Measurements from ENCODE around the gene TCERG1L. TPM values are rescaled to one million over a fixed set of nuclear protein-coding genes. Genes with fewer than 3 reads are reported as not detected.

Gene TCERG1L
- polyA plus RNA-seq, 1 of the 3 experiments (the other 2 are of a cell fraction) = not detected

DNA sequence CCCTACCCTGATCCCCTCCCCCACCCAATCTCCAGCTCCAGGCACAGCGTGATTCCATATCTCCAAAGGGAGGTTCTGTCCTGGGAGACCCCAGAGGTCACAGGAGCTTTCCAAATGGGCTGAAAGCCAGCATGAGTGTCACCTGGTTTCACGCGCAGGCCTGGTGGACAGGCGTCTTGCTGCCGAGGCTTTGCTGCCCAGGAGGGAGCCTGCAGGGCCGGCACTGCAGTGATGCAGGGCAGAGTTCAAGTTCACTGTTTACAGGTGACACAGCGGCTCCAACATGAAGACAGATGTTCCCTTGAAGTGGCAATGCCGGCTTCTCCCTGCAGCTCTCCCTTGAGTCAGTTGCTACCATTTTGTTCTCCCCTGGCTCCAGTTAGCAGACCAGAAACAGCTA is 104.3 kb downstream of the TCERG1L start:
- CTCF ChIA-PET = no interaction called here
- no peak for DNase-seq

DNA sequence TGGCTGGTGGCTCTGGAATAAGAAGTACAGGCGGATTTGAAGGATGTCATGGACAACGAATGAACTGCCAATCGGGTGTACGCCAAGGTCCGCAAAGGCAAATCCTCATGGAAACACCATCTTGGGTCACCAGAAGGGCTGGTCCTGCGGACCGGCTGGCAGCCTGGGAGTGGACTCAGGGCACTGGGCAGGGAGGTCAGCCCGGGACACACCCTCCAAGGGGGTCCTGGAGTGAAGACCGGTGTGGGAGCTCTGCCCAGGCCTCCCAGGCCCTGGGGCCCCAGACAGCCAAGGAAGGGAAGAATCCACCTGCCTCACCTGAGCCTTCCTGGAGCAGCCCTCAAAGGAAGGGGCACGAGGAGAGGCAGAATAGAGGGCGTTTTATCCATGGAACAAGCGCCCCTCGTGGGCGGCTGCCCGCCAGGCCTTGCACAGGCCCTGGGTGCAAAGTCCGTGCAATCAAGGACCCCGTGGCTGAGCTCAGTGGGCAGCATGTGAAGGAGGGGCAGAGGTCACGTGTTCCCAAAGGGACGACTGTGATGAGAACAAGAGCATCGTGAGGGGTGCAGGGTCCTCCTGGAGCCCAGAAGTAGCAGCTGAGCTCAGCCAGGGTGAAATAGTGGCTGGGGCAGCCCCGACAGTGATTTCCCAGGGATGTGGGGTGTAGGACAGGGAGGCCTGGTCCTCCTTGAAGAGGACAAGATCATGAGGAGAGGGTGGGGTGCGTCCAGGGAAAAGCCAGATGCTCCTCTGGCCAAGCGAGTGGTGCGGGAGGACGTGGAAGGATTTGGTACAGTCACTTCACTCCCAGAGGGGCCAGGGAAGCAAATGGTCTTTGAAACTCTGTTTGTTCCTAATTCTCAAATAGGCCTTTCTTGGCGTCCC is 105.2 kb downstream of the TCERG1L start:
- Histone ChIP-seq H3K4me2 (no peak overlapping the region), H3K9me3 (no peaks in the 10 kb centered on the region), H2AFZ (ENCODE audit: low read depth) (no peak overlapping the region), H3K79me2 (ENCODE audit: insufficient read depth) (no peaks in the 10 kb centered on the region), H4K20me1 (ENCODE audit: insufficient read depth) (no peaks in the 10 kb centered on the region), H3K9ac (no peak overlapping the region), H3K27me3 (ENCODE audit: insufficient read depth) (no peaks in the 10 kb centered on the region), H3K9me2 (no peaks in the 10 kb centered on the region), H3K4me1 (ENCODE audit: control insufficient read depth in 1 of 2, insufficient read depth in 2 of 2, low read depth in 1 of 2, low read length in 1 of 2) (peaks cover 0 to 2% of the 10 kb centered on the region in 2 experiments; a peak in 1 of 4 replicates), H3K27ac (ENCODE audit: low read depth in 2 of 2, low read length in 1 of 2) (no peak overlapping the region), H3K36me3 (replicated peaks in 1 of 2; ENCODE audit: control insufficient read depth in 1 of 2, insufficient read depth in 2 of 2, low read length in 1 of 2) (no peaks in the 10 kb centered on the region), H3F3A (replicated peaks; ENCODE audit: insufficient read depth) (no peaks in the 10 kb centered on the region), H3K4me3 (ENCODE audit: low read depth in 2 of 2, low read length in 1 of 2) (no peak overlapping the region)
- TF ChIP-seq TAF1 (IDR thresholded peaks at IDR 0.05; ENCODE audit: borderline replicate concordance, low read depth, low read length) = no peak
- POLR2A ChIA-PET = no interaction called here
- CTCF ChIA-PET = interaction anchor here (0.6 kb wide), 1 partner anchor 458 kb away, joined by 3 read pairs; no protein-coding TSS in a partner anchor
- 40% methylated on average over 24 of the region's 26 CpGs for WGBS (ENCODE audit: low lambda C conversion rate)
- no peak for DNase-seq

More for the DNA sequence above, 104.3 kb downstream of the TCERG1L start:
- no peak overlapping the region for H3K4me2 ChIP-seq
- H3K4me3 ChIP-seq (ENCODE audit: low read depth in 2 of 2, low read length in 1 of 2) = no peak overlapping the region
- H2AFZ ChIP-seq (ENCODE audit: low read depth) = no peak overlapping the region
- H3K27ac ChIP-seq (ENCODE audit: low read depth in 2 of 2, low read length in 1 of 2) = no peak overlapping the region
- WGBS (ENCODE audit: low lambda C conversion rate) = 53% methylated on average over 3 of the region's 8 CpGs
- H3F3A ChIP-seq (replicated peaks; ENCODE audit: insufficient read depth) = no peaks in the 10 kb centered on the region
- peaks cover 0 to 8% of the 10 kb centered on the region in 2 experiments; a peak in 1 of 4 replicates for H3K4me1 ChIP-seq (ENCODE audit: control insufficient read depth in 1 of 2, insufficient read depth in 2 of 2, low read depth in 1 of 2, low read length in 1 of 2)
- POLR2A ChIA-PET = no interaction called here
- H3K79me2 ChIP-seq (ENCODE audit: insufficient read depth) = no peaks in the 10 kb centered on the region
- H3K9me2 ChIP-seq = no peaks in the 10 kb centered on the region
- no peaks in the 10 kb centered on the region for H4K20me1 ChIP-seq (ENCODE audit: insufficient read depth)
- H3K9ac ChIP-seq = no peak overlapping the region
- no peaks in the 10 kb centered on the region for H3K9me3 ChIP-seq
- no peaks in the 10 kb centered on the region for H3K27me3 ChIP-seq (ENCODE audit: insufficient read depth)
- H3K36me3 ChIP-seq (replicated peaks in 1 of 2; ENCODE audit: control insufficient read depth in 1 of 2, insufficient read depth in 2 of 2, low read length in 1 of 2) = no peaks in the 10 kb centered on the region
- TF ChIP-seq, protein P1, sequence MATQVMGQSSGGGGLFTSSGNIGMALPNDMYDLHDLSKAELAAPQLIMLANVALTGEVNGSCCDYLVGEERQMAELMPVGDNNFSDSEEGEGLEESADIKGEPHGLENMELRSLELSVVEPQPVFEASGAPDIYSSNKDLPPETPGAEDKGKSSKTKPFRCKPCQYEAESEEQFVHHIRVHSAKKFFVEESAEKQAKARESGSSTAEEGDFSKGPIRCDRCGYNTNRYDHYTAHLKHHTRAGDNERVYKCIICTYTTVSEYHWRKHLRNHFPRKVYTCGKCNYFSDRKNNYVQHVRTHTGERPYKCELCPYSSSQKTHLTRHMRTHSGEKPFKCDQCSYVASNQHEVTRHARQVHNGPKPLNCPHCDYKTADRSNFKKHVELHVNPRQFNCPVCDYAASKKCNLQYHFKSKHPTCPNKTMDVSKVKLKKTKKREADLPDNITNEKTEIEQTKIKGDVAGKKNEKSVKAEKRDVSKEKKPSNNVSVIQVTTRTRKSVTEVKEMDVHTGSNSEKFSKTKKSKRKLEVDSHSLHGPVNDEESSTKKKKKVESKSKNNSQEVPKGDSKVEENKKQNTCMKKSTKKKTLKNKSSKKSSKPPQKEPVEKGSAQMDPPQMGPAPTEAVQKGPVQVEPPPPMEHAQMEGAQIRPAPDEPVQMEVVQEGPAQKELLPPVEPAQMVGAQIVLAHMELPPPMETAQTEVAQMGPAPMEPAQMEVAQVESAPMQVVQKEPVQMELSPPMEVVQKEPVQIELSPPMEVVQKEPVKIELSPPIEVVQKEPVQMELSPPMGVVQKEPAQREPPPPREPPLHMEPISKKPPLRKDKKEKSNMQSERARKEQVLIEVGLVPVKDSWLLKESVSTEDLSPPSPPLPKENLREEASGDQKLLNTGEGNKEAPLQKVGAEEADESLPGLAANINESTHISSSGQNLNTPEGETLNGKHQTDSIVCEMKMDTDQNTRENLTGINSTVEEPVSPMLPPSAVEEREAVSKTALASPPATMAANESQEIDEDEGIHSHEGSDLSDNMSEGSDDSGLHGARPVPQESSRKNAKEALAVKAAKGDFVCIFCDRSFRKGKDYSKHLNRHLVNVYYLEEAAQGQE (IDR thresholded peaks at IDR 0.05; ENCODE audit: low read depth, low read length) = no peak
- TF ChIP-seq MEF2A (IDR thresholded peaks at IDR 0.05; ENCODE audit: borderline replicate concordance, low read depth) (no peak), NRF1 (IDR thresholded peaks at IDR 0.05; ENCODE audit: low read depth, low read length) (no peak), FOSL2 (IDR thresholded peaks at IDR 0.05; ENCODE audit: borderline replicate concordance, low read depth) (no peak), GABPA (IDR thresholded peaks at IDR 0.05; ENCODE audit: low read depth) (no peak), RAD21 (IDR thresholded peaks at IDR 0.05; ENCODE audit: low read length) (no peak)
- TF ChIP-seq, protein P2, sequence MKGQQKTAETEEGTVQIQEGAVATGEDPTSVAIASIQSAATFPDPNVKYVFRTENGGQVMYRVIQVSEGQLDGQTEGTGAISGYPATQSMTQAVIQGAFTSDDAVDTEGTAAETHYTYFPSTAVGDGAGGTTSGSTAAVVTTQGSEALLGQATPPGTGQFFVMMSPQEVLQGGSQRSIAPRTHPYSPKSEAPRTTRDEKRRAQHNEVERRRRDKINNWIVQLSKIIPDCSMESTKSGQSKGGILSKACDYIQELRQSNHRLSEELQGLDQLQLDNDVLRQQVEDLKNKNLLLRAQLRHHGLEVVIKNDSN (IDR thresholded peaks at IDR 0.05; ENCODE audit: borderline replicate concordance, low read depth) = no peak
- TF ChIP-seq, protein P3, sequence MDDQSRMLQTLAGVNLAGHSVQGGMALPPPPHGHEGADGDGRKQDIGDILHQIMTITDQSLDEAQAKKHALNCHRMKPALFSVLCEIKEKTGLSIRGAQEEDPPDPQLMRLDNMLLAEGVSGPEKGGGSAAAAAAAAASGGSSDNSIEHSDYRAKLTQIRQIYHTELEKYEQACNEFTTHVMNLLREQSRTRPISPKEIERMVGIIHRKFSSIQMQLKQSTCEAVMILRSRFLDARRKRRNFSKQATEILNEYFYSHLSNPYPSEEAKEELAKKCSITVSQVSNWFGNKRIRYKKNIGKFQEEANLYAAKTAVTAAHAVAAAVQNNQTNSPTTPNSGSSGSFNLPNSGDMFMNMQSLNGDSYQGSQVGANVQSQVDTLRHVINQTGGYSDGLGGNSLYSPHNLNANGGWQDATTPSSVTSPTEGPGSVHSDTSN (IDR thresholded peaks at IDR 0.05) = no peak
